CD4-positive, alpha-beta T cell treated with Interleukin-4 for 4 hours (primary cell): ENCODE results near the gene PTPRR.

Source experiments
- DNase-seq: peaks from one replicate; pipeline ENCODE4 v3.0.0-alpha.2; 2020

PTPRR gene

GRCh38 chr12:70686299-70686698, 234.2 kb downstream of the PTPRR start:
- DNase-seq = no peak

GRCh38 chr12:70683976-70684375, 236.6 kb downstream of the PTPRR start:
- DNase-seq = no peak

DNA sequence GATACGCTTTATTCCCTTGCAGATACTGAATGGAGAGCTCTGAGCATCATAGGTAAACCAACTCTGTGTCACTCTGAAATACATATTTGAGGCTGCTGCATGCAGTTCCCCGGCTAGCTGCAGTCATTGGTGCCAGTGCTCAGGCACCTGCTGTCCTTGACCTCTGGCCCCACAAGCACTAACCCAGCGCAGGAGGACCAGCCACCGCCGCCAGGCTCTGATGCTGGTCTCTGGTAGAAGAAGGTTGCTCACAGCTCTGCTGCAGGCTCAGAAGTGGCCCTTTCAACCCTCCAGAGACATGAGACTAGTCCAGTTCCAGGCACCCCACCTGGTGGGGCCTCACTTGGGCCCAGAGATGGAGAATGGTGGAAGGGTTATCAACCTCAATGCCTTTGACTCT, 248.8 kb downstream of the PTPRR start:
- no peak for DNase-seq

DNA sequence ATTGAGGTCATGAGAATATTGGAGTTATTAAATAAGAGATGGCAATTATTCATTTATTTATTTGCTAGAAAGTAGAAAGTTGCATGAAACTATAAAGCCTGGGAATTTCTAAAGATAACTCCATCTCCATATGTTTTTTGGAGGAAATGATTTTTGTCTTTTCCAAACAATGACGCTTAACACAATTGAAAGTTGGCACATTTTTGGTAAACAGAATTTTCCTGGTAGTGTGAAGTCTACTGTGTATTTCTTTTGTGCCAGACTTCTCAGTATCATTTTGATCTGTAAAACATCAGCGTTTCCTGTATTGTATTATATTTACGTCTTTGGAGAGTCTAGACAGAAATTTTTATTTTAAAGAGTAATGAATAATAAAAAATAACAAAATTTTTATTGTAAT, 249.6 kb downstream of the PTPRR start:
- no peak for DNase-seq

- DNase-seq = no peak
Measured at GRCh38 chr12:70667253-70667652, 253.3 kb downstream of the PTPRR start.

GRCh38 chr12:70666364-70666763, 254.2 kb downstream of the PTPRR start:
- DNase-seq = no peak

DNA sequence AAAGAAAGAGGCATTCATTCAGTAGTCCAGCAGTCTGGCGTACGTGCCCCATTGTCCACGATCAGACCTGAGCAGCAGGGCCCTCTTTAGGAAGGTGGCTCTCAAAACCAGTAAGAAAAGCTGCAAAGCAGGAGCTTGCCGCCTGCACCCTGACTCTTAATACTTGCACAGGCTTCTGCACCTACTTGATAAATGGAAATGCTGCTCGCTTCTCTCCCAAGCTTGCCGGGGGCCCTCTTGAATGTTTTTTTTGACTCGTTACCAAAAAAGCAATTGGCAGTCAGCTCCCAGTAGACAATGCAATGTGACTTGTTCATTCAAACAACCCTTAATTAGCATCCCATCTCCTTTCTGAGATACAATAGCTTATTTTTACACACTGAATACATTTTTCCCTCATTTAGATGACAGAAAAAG, 256.1 kb downstream of the PTPRR start:
- no peak for DNase-seq

GRCh38 chr12:70663838-70664237, 256.7 kb downstream of the PTPRR start:
- no peak for DNase-seq

GRCh38 chr12:70661466-70662161, 258.9 kb downstream of the PTPRR start:
- DNase-seq = no peak

GRCh38 chr12:70660620-70661219, 259.8 kb downstream of the PTPRR start:
- DNase-seq = peak; percentile 14

DNA sequence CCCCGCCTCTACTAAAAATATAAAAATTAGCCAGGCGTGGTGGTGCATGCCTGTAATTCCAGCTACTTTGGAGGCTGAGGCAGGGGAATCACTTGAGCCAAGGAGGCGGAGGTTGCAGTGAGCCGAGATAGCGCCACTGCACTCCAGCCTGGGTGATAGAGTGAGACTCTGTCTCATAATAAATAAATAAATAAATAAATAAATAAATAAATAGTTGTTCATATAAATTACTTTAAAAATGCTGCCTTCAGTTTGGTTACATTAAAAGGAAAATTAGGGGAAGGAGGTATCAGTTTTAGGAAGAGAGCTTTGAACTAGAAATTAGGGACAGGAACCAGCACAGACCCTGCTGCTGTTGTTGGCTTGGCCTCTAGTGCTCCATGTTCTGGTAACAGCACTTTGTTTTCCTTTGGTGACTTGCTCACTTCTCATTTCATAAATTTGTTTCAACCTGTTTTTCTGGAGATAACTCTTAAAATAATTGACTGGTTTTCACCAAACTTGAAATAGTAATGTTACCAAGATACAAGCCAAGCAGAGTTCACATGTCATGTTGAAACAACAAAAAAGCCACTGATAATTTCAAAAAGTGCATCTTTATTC, 260.4 kb downstream of the PTPRR start:
- DNase-seq = no peak

- DNase-seq = no peak
Measured at GRCh38 chr12:70659077-70659606, 261.4 kb downstream of the PTPRR start.

GRCh38 chr12:70657616-70658286, 262.8 kb downstream of the PTPRR start:
- DNase-seq = no peak

- no peak for DNase-seq
Measured at GRCh38 chr12:70652451-70652850, 268.1 kb downstream of the PTPRR start.

DNA sequence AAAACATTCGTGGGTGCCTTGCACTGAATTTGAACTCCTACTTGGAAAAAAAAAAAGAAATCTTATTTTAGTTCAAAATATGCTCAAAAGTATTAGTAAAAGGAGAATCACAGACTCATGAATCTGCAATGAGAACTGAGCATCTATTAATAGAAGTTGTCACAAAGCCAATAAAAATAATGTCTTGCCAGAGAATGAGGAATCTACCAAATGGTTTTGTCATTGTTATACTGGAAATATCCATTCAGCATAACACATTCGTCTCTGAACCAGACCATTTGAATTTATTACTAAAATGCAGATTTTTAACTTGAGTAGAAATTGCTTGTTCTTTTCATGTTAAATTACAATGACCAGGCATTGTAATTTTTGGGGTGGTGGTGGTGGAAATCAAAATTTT, 271.7 kb downstream of the PTPRR start:
- no peak for DNase-seq

- no peak for DNase-seq
Measured at GRCh38 chr12:70648191-70648590, 272.3 kb downstream of the PTPRR start.

GRCh38 chr12:70646850-70647249, 273.7 kb downstream of the PTPRR start:
- DNase-seq = no peak

GRCh38 chr12:70645494-70646317, 274.8 kb downstream of the PTPRR start:
- DNase-seq = peak; percentile 21

DNA sequence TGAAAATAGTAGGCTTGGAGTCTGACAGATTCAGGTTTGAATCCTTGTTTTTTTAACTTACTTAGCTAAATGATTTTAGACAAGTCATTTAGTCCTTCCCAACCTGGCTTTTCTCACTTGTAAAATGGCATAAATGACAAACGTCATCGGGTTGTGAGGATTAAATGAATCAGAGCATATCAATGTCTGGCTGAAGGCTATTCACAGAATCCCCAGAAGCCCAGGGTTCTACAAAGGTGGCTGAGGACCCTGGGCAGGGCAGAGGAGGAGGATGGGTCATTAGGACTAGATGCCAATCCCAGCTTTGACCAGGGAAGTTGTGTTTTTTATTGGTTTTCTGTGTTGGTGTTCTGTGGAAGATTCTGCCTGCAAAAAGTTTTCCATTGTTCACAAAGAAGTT, 275.7 kb downstream of the PTPRR start:
- no peak for DNase-seq

GRCh38 chr12:70643939-70644338, 276.6 kb downstream of the PTPRR start:
- DNase-seq = no peak

GRCh38 chr12:70641691-70642090, 278.8 kb downstream of the PTPRR start:
- DNase-seq = no peak

DNA sequence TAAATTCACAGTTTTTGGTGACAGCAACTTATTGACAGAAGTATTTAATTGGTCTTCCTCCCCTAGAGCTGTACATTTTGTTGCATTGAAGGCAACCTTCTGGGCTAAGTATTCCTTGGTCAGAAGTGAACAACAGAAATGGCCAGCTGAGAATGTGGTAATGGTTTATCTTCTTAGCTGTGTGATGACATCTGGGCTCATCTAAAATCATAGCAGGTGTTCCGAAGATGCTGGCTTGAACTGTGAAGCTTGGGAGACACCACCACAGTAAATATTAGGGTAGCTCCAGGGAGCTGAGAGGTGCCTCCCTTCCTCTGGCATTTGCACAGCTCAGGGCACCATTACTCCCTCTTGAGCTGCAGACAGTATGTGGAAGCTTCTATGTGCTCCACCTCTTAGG, 279.6 kb downstream of the PTPRR start:
- no peak for DNase-seq

DNA sequence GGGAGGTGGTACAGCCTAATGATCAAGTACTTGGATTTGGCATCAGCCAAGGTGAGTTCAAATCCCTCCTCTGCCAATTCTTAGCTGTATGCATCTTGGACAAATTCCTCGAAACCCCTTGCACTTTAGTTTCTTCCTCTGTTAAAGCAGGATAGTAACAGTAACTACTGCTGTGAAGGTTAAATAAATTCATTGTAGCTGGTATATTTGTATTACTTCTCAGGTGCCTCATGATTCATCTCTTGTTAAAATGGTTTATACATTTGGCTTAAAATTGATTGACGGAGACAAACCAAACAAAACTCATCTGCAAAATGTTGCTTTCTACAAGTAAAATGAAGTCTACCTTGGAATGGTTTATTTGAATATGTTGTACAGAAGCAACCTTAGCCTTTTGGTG, 281.0 kb downstream of the PTPRR start:
- no peak for DNase-seq
